Smooth muscle cell (in vitro differentiated cells): ENCODE results near the gene PLK1. TPM values are rescaled to one million over a fixed set of nuclear protein-coding genes. Genes with fewer than 3 reads are reported as not detected.

ENCODE experiments used
- DNase-seq: peaks from one replicate; lab custom pipeline; 2025; ENCODE audit not compliant: unreplicated experiment; lab: John Stamatoyannopoulos, UW
- H2AFZ ChIP-seq: fragments of 200-600 bp; sonication (generic); 2 replicates; pipeline ENCODE4 v1.6.0; 2016; ENCODE audit warnings: antibody characterized with exemption, low read depth, mild to moderate bottlenecking
- H3F3A ChIP-seq: fragments of 200-600 bp; sonication (generic); 2 replicates; pipeline ENCODE4 v1.6.0; 2017; ENCODE audit warnings: antibody characterized with exemption, low read depth
- H3K27ac ChIP-seq: fragments of 200-600 bp; sonication (generic); 2 replicates; pipeline ENCODE4 v1.5.1; 2016; ENCODE audit warnings: low read depth, mild to moderate bottlenecking
- H3K27me3 ChIP-seq: fragments of 200-600 bp; sonication (generic); 2 replicates; pipeline ENCODE4 v1.6.1; 2016; ENCODE audit warnings: low read depth, mild to moderate bottlenecking
- H3K36me3 ChIP-seq: fragments of 200-600 bp; sonication (generic); 2 replicates; pipeline ENCODE4 v1.5.1; 2016; ENCODE audit warnings: low read depth
- H3K4me1 ChIP-seq: fragments of 200-600 bp; sonication (generic); 2 replicates; pipeline ENCODE4 v1.5.1; 2016; ENCODE audit warnings: low read depth
- H3K4me2 ChIP-seq: fragments of 200-600 bp; sonication (generic); 2 replicates; pipeline ENCODE4 v1.6.0; 2016; ENCODE audit warnings: mild to moderate bottlenecking
- H3K4me3 ChIP-seq: fragments of 200-600 bp; sonication (generic); 2 replicates; pipeline ENCODE4 v1.5.1; 2016; ENCODE audit warnings: mild to moderate bottlenecking
- H3K79me2 ChIP-seq: fragments of 200-600 bp; sonication (generic); 2 replicates; pipeline ENCODE4 v1.6.0; 2016; ENCODE audit warnings: low read depth, mild to moderate bottlenecking
- H3K9ac ChIP-seq: fragments of 200-600 bp; sonication (generic); 2 replicates; pipeline ENCODE4 v1.6.0; 2016; ENCODE audit warnings: low read depth
- H3K9me3 ChIP-seq: fragments of 200-600 bp; sonication (generic); replicated peaks from 2 replicates; pipeline ENCODE4 v1.5.1; 2016; ENCODE audit warnings: low read depth
- H4K20me1 ChIP-seq: fragments of 200-600 bp; sonication (generic); 2 replicates; pipeline ENCODE4 v1.6.0; 2016; ENCODE audit warnings: low read depth
- CTCF ChIP-seq: fragments of 200-600 bp; sonication (generic); IDR thresholded peaks from 2 replicates; pipeline ENCODE4 v1.5.1; 2017; ENCODE audit warnings: borderline replicate concordance, mild to moderate bottlenecking, antibody characterized with exemption; ENCODE audit not compliant: insufficient read depth, poor library complexity, severe bottlenecking
- WGBS: methylation state at CpG from one replicate; pipeline ENCODE4 v1.1.7; 2016; ENCODE audit warnings: low lambda C conversion rate; 5-methylcytosine and 5-hydroxymethylcytosine counted together
- polyA plus RNA-seq: library from polyadenylated mRNA; unstranded; fragments of >200 nt; fragmentation: Nextera tagmentation; extraction: Ambion mirVana; gene quantifications from 2 replicates; pipeline ENCODE4 v1.2.1, GENCODE V29; 2016
- total RNA-seq: library from RNA; depleted of rRNA; stranded (reverse); fragments of >200 nt; gene quantifications from 2 replicates; pipeline ENCODE4 v1.2.3, GENCODE V29; 2014

The PLK1 gene
- total and polyA plus RNA-seq, 2 experiments from 2014 or later, result 15.5 to 29.7 TPM

GRCh38 chr16:23700093-23700492 is 21.4 kb downstream of the PLK1 start:
- H3K36me3 ChIP-seq, result no peaks in the 10 kb centered on the region
- H3K4me3 ChIP-seq, result no peak overlapping the region
- H3K27ac ChIP-seq, result no peak overlapping the region
- no peaks in the 10 kb centered on the region for H3K4me1 ChIP-seq
- H3K9ac ChIP-seq, result no peak overlapping the region
- H3K4me2 ChIP-seq, result no peak overlapping the region
- 90% methylated on average over 2 of the region's 2 CpGs for WGBS
- no peaks in the 10 kb centered on the region for H3K27me3 ChIP-seq
- no peak for TF ChIP-seq CTCF
- no peaks in the 10 kb centered on the region for H4K20me1 ChIP-seq
- H3F3A ChIP-seq, result no peaks in the 10 kb centered on the region
- DNase-seq, result no peak
- H3K9me3 ChIP-seq, result no peaks in the 10 kb centered on the region
- no peaks in the 10 kb centered on the region for H3K79me2 ChIP-seq
- no peak overlapping the region for H2AFZ ChIP-seq

- Histone ChIP-seq H3K4me2 (no peak overlapping the region), H2AFZ (no peak overlapping the region), H3K36me3 (no peaks in the 10 kb centered on the region), H3K27ac (no peak overlapping the region), H3K9ac (no peak overlapping the region), H3K4me3 (no peak overlapping the region), H3K27me3 (no peaks in the 10 kb centered on the region), H3K79me2 (no peaks in the 10 kb centered on the region), H3K4me1 (no peaks in the 10 kb centered on the region), H3F3A (no peaks in the 10 kb centered on the region), H3K9me3 (no peaks in the 10 kb centered on the region), H4K20me1 (no peaks in the 10 kb centered on the region)
- TF ChIP-seq CTCF, result no peak
- 47% methylated on average over 8 of the region's 8 CpGs for WGBS
- no peak for DNase-seq
Measured at GRCh38 chr16:23700509-23700908, 21.8 kb downstream of the PLK1 start.

- H3K4me2 ChIP-seq, result no peak overlapping the region
- 75% methylated on average over 8 of the region's 8 CpGs for WGBS
Measured at GRCh38 chr16:23701045-23701444, 22.4 kb downstream of the PLK1 start.

More at GRCh38 chr16:23701045-23701444, 22.4 kb downstream of the PLK1 start:
- no peaks in the 10 kb centered on the region for H3K36me3 ChIP-seq
- H4K20me1 ChIP-seq, result no peaks in the 10 kb centered on the region
- no peaks in the 10 kb centered on the region for H3K79me2 ChIP-seq
- no peak for DNase-seq
- no peak overlapping the region for H3K27ac ChIP-seq
- no peaks in the 10 kb centered on the region for H3F3A ChIP-seq
- TF ChIP-seq CTCF, result no peak
- no peaks in the 10 kb centered on the region for H3K4me1 ChIP-seq
- H2AFZ ChIP-seq, result no peak overlapping the region
- no peak overlapping the region for H3K4me3 ChIP-seq
- H3K9me3 ChIP-seq, result no peaks in the 10 kb centered on the region
- H3K27me3 ChIP-seq, result no peaks in the 10 kb centered on the region
- no peak overlapping the region for H3K9ac ChIP-seq
